Measurements from ENCODE around the gene SPTLC1.

The SPTLC1 gene

GRCh38 chr9:91985692-91986091 lies 129.5 kb downstream of the SPTLC1 start:
- DNase-seq (ENCODE audit: low spot score) (no peak), FAIRE-seq (no peak)

Data from RCC 7860 (cell line).